Esophagus muscularis mucosa (tissue), 4 donors: Measurements from ENCODE around the gene LRRC56. TPM values are rescaled to one million over a fixed set of nuclear protein-coding genes. Genes with fewer than 3 reads are reported as not detected.
A peak's percentile ranks its signal among the peaks of the same experiment; 100 is the strongest.

Experiments
- DNase-seq: peaks from one replicate; pipeline ENCODE4 v3.0.0-alpha.2; 2017; ENCODE audit errors: extremely low spot score
- H3K27ac ChIP-seq, 4 donors: fragments of 200-600 bp; sonication (generic); replicated peaks in 1 of 4; 1 replicate in 3 of 4; 2 replicates in 1 of 4; pipeline ENCODE4 v1.5.1; 2016 to 2019; ENCODE audit warnings: mild to moderate bottlenecking in 1 of 4
- H3K27me3 ChIP-seq, 4 donors: fragments of 200-600 bp; sonication (generic); one replicate each; pipeline versions ENCODE4 v1.5.1 to v1.6.0; 2016 to 2019
- H3K36me3 ChIP-seq, 4 donors: fragments of 200-600 bp; sonication (generic); one replicate each; pipeline ENCODE4 v1.5.1; 2016 to 2019
- H3K4me1 ChIP-seq, 4 donors: fragments of 200-600 bp; sonication (generic); one replicate each; pipeline ENCODE4 v1.5.1; 2016 to 2019
- H3K4me3 ChIP-seq, 4 donors: fragments of 200-600 bp; sonication (generic); 1 replicate in 2 of 4; 2 replicates in 2 of 4; pipeline ENCODE4 v1.5.1; 2016 to 2019; ENCODE audit warnings: mild to moderate bottlenecking in 4 of 4, moderate library complexity in 1 of 4
- H3K9me3 ChIP-seq, 4 donors: fragments of 200-600 bp; sonication (generic); 1 replicate in 3 of 4; 2 replicates in 1 of 4; pipeline ENCODE4 v1.5.1; 2016 to 2019
- CTCF ChIP-seq, 3 experiments: fragments of 200-600 bp in 2 of 3; fragments of 450-650 bp in 1 of 3; sonication (generic) in 2 of 3; IDR thresholded peaks; one replicate each; pipeline ENCODE4 v1.5.1; 2017 to 2019; ENCODE audit warnings: antibody characterized with exemption in 3 of 3, mild to moderate bottlenecking in 2 of 3, moderate library complexity in 1 of 3
- EP300 ChIP-seq: sonication (generic); formaldehyde crosslinking; IDR thresholded peaks from one replicate; pipeline ENCODE4 v1.6.1; 2017; ENCODE audit warnings: antibody characterized with exemption
- POLR2A ChIP-seq: fragments of 450-650 bp; IDR thresholded peaks from one replicate; pipeline ENCODE4 v1.6.1; 2017; ENCODE audit warnings: antibody characterized with exemption, moderate library complexity, mild to moderate bottlenecking, low read depth
- POLR2AphosphoS5 ChIP-seq, 2 donors: sonication (generic); formaldehyde crosslinking; IDR thresholded peaks; one replicate each; pipeline ENCODE4 v1.6.1; 2017; ENCODE audit warnings: antibody characterized with exemption in 2 of 2
- WGBS: methylation state at CpG from one replicate; pipeline ENCODE4 v1.1.5; 2018; 5-methylcytosine and 5-hydroxymethylcytosine counted together
- intact Hi-C: fragments of 100-400 bp; cut with DNase I; formaldehyde crosslinking; loops from one replicate; pipeline ENCODE4 v1.15.1; 2023
- total RNA-seq, 4 donors: library from RNA; depleted of rRNA; stranded (reverse); fragments of >200 nt; gene quantifications; one replicate each; pipeline versions ENCODE4 v1.1.0 to v1.2.1, GENCODE V29; 2016

The LRRC56 gene
- total RNA-seq, 4 donors from 2014 or later = 0.19 to 0.33 TPM; not detected in 2

GRCh38 chr11:506238-506994, 30.9 kb upstream of the LRRC56 start:
- WGBS = 2% methylated on average over 23 of the region's 71 CpGs
- Histone ChIP-seq H3K27me3 (no peaks in the 10 kb centered on the region), H3K4me1 (peaks cover 49 to 68% (median 60%) of the 10 kb centered on the region in 4 donors), H3K4me3 (peak overlapping the region; percentile 68 to 93 (median 78)), H3K27ac (peak overlapping the region; percentile 97 to 100 (median 100)), H3K36me3 (peaks cover 5 to 33% (median 29%) of the 10 kb centered on the region in 4 donors), H3K9me3 (no peaks in the 10 kb centered on the region)
- TF ChIP-seq POLR2A (no peak), CTCF (IDR thresholded peaks at IDR 0.05) (peak in 1 of 3 experiments; percentile 20), EP300 (peak; percentile 81), POLR2AphosphoS5 (IDR thresholded peaks at IDR 0.05) (peak; percentile 94 to 96)
- intact Hi-C loops = no loop called here
- peak; percentile 99 for DNase-seq

DNA sequence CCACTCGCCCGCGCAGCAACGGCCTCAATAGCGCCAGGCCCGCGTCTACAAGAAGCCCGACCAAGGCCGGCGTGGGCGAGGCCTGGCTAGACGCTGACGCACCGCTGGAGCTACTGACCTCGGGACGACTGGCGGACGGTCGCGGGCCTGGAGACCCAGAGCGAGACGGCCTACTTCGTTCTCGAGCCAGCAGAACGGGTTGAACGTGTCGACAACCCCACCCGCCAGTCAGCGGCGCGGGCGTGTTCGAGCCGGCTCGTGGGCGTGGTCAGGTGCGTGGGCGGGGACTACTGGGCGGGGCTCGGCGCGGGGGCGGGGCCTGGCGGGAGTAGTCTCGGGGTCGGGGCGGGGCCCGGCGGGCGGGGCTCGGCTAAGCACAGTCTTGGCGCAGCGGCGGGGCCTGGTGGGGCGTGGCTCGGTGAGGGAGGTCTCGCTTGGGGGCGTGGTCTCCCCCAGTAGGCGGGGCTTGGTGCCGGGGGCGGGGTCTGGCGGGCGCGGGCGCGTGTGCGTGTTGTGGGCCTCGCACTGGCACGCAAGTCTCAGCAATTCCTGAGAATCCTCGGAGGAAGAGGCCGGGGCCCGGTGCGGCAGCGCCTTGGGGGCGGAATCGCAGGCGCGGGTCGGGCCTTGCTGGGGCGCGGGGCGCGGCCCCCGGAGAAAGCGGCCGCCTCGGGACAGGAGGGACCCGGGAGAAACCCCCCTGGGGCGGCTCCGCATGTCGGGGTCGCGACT, 30.2 kb upstream of the LRRC56 start, which contains the start of gene RNH1:
Gene RNH1, minus strand, starts transcription at position 248 of the 732 bp plus-strand sequence. CDS start 5,080 bp downstream, outside the sequence.
- intact Hi-C loops = no loop called here
- H3K27ac ChIP-seq = peak within 1 kb of the TSS; percentile 97 to 100 (median 100)
- H3K36me3 ChIP-seq = peaks cover 3 to 30% (median 23%) of the 10 kb centered on the region in 4 donors
- WGBS = 0% methylated on average over 5 of the region's 93 CpGs
- H3K4me1 ChIP-seq = peaks cover 41 to 61% (median 55%) of the 10 kb centered on the region in 4 donors
- H3K4me3 ChIP-seq = peak within 1 kb of the TSS; percentile 68 to 93 (median 78)
- TF ChIP-seq POLR2A = peak; percentile 78
- peak in 1 of 2 donors; percentile 88 for TF ChIP-seq POLR2AphosphoS5 (IDR thresholded peaks at IDR 0.05)
- no peak for TF ChIP-seq CTCF (IDR thresholded peaks at IDR 0.05)
- no peaks in the 10 kb centered on the region for H3K9me3 ChIP-seq
- no peaks in the 10 kb centered on the region for H3K27me3 ChIP-seq
- DNase-seq = peak; percentile 99

- H3K4me3 ChIP-seq = peak overlapping the region; percentile 68 to 93 (median 78)
- peaks cover 3 to 32% (median 23%) of the 10 kb centered on the region in 4 donors for H3K36me3 ChIP-seq
- intact Hi-C loops = no loop called here
- TF ChIP-seq POLR2AphosphoS5 (IDR thresholded peaks at IDR 0.05) (no peak), EP300 (no peak), CTCF (IDR thresholded peaks at IDR 0.05) (no peak), POLR2A (no peak)
- no peak for DNase-seq
- H3K9me3 ChIP-seq = no peaks in the 10 kb centered on the region
- H3K27me3 ChIP-seq = no peaks in the 10 kb centered on the region
- H3K4me1 ChIP-seq = peaks cover 35 to 53% (median 47%) of the 10 kb centered on the region in 4 donors
- peak overlapping the region; percentile 97 to 100 (median 100) for H3K27ac ChIP-seq
- 60% methylated on average over 28 of the region's 45 CpGs for WGBS
These were observed 29.4 kb upstream of the LRRC56 start for GRCh38 chr11:507727-508515.

GRCh38 chr11:508956-509355, 28.4 kb upstream of the LRRC56 start:
- H3K36me3 ChIP-seq = peaks cover 3 to 42% (median 30%) of the 10 kb centered on the region in 4 donors
- no peaks in the 10 kb centered on the region for H3K9me3 ChIP-seq
- H3K27ac ChIP-seq = no peak overlapping the region
- peaks cover 24 to 43% (median 37%) of the 10 kb centered on the region in 4 donors for H3K4me1 ChIP-seq
- TF ChIP-seq POLR2AphosphoS5 (IDR thresholded peaks at IDR 0.05) = no peak
- TF ChIP-seq CTCF (IDR thresholded peaks at IDR 0.05) = no peak
- no peak for TF ChIP-seq EP300
- TF ChIP-seq POLR2A = no peak
- no peak overlapping the region for H3K4me3 ChIP-seq
- DNase-seq = no peak
- intact Hi-C loops = no loop called here
- H3K27me3 ChIP-seq = no peaks in the 10 kb centered on the region
- 85% methylated on average over 5 of the region's 5 CpGs for WGBS
